Parathyroid adenoma (tissue), 2 donors: ENCODE data around the gene SLC39A6.
"Not testable (repeated sequence)": the region's sequence is repeated elsewhere in the genome, so short reads cannot be mapped to it uniquely, and the experiment has no call there.

Source experiments
- H2AFZ ChIP-seq: fragments of 300-600 bp; sonication (generic); one replicate; pipeline ENCODE4 v1.7.0; 2017; ENCODE audit warnings: antibody characterized with exemption, mild to moderate bottlenecking
- H3K27ac ChIP-seq: fragments of 300-600 bp; sonication (generic); one replicate; pipeline ENCODE4 v1.7.0; 2017
- H3K27me3 ChIP-seq: fragments of 300-600 bp; sonication (generic); one replicate; pipeline ENCODE4 v1.7.0; 2017; ENCODE audit warnings: low read length; ENCODE audit not compliant: control insufficient read depth, insufficient read depth
- H3K36me3 ChIP-seq: fragments of 300-600 bp; sonication (generic); one replicate; pipeline ENCODE4 v1.7.0; 2017; ENCODE audit warnings: low read length; ENCODE audit not compliant: control insufficient read depth, insufficient read depth
- H3K4me1 ChIP-seq: fragments of 300-600 bp; sonication (generic); one replicate; pipeline ENCODE4 v1.7.0; 2017; ENCODE audit warnings: control low read depth
- H3K4me2 ChIP-seq: fragments of 300-600 bp; sonication (generic); one replicate; pipeline ENCODE4 v1.7.0; 2017; ENCODE audit warnings: low read length
- H3K4me3 ChIP-seq: fragments of 300-600 bp; sonication (generic); one replicate; pipeline ENCODE4 v1.7.0; 2017; ENCODE audit warnings: low read depth, low read length
- H3K79me2 ChIP-seq: fragments of 300-600 bp; sonication (generic); one replicate; pipeline ENCODE4 v1.7.0; 2017; ENCODE audit warnings: control low read depth
- H3K9ac ChIP-seq: fragments of 300-600 bp; sonication (generic); one replicate; pipeline ENCODE4 v1.7.0; 2017; ENCODE audit warnings: mild to moderate bottlenecking
- H3K9me3 ChIP-seq: fragments of 300-600 bp; sonication (generic); one replicate; pipeline ENCODE4 v1.7.0; 2017; ENCODE audit warnings: low read length; ENCODE audit not compliant: control insufficient read depth
- CTCF ChIP-seq: fragments of 300-600 bp; sonication (generic); IDR thresholded peaks from one replicate; pipeline ENCODE4 v1.7.0; 2017; ENCODE audit warnings: antibody characterized with exemption, mild to moderate bottlenecking
- donor health status: primary hyperparathyroidism.

The SLC39A6 gene

GRCh38 chr18:36128530-36128870 is 640 bp downstream of the SLC39A6 start:
- Histone ChIP-seq H3K79me2 (peaks cover 23% of the 10 kb centered on the region), H3K27me3 (no peaks in the 10 kb centered on the region), H3K4me2 (peak overlapping the region; percentile 100), H3K4me1 (peaks cover 7% of the 10 kb centered on the region), H2AFZ (peak overlapping the region; percentile 97), H3K9me3 (no peaks in the 10 kb centered on the region), H3K4me3 (peak overlapping the region; percentile 91), H3K9ac (peak overlapping the region; percentile 64), H3K36me3 (no peaks in the 10 kb centered on the region), H3K27ac (no peak overlapping the region)
- TF ChIP-seq CTCF = no peak

- Histone ChIP-seq H3K4me2 (peak overlapping the region; percentile 100), H3K9ac (no peak overlapping the region), H3K27me3 (no peaks in the 10 kb centered on the region), H3K4me1 (peaks cover 7% of the 10 kb centered on the region), H3K79me2 (peaks cover 23% of the 10 kb centered on the region), H3K9me3 (no peaks in the 10 kb centered on the region), H2AFZ (peak overlapping the region; percentile 97), H3K36me3 (no peaks in the 10 kb centered on the region), H3K4me3 (peak overlapping the region; percentile 91), H3K27ac (no peak overlapping the region)
- TF ChIP-seq CTCF = no peak
Measured at GRCh38 chr18:36127836-36128529, 1.2 kb downstream of the SLC39A6 start.

- TF ChIP-seq CTCF = no peak
- peaks cover 7% of the 10 kb centered on the region for H3K4me1 ChIP-seq
- H3K79me2 ChIP-seq = peaks cover 13% of the 10 kb centered on the region
- H2AFZ ChIP-seq = no peak overlapping the region
- no peak overlapping the region for H3K27ac ChIP-seq
- no peaks in the 10 kb centered on the region for H3K36me3 ChIP-seq
- H3K9ac ChIP-seq = no peak overlapping the region
- no peaks in the 10 kb centered on the region for H3K27me3 ChIP-seq
- no peaks in the 10 kb centered on the region for H3K9me3 ChIP-seq
- no peak overlapping the region for H3K4me3 ChIP-seq
- H3K4me2 ChIP-seq = no peak overlapping the region
Measured at GRCh38 chr18:36126668-36127067, 2.5 kb downstream of the SLC39A6 start.

GRCh38 chr18:36124841-36125240 is 4.3 kb downstream of the SLC39A6 start:
- Histone ChIP-seq H3K27ac (no peak overlapping the region), H3K9ac (no peak overlapping the region), H3K4me3 (no peak overlapping the region), H2AFZ (no peak overlapping the region), H3K36me3 (no peaks in the 10 kb centered on the region), H3K4me2 (no peak overlapping the region), H3K4me1 (peaks cover 4% of the 10 kb centered on the region), H3K27me3 (no peaks in the 10 kb centered on the region), H3K9me3 (no peaks in the 10 kb centered on the region), H3K79me2 (peaks cover under 1% of the 10 kb centered on the region)
- TF ChIP-seq CTCF = no peak

- Histone ChIP-seq H3K9ac (no peak overlapping the region), H3K4me2 (no peak overlapping the region), H3K9me3 (no peaks in the 10 kb centered on the region), H3K36me3 (no peaks in the 10 kb centered on the region), H3K4me1 (no peaks in the 10 kb centered on the region), H3K27ac (no peak overlapping the region), H3K4me3 (no peak overlapping the region), H3K27me3 (no peaks in the 10 kb centered on the region), H2AFZ (no peak overlapping the region), H3K79me2 (no peaks in the 10 kb centered on the region)
- no peak for TF ChIP-seq CTCF
Measured at GRCh38 chr18:36120297-36120696, 8.8 kb downstream of the SLC39A6 start.

GRCh38 chr18:36116771-36117170 is 12.4 kb downstream of the SLC39A6 start:
- H3K36me3 ChIP-seq, H3K9ac ChIP-seq, H3K4me2 ChIP-seq, H3K9me3 ChIP-seq, H3K4me3 ChIP-seq, H3K27me3 ChIP-seq, H3K4me1 ChIP-seq, H2AFZ ChIP-seq, H3K27ac ChIP-seq, H3K79me2 ChIP-seq: not testable (repeated sequence)
